Activated CD4-positive, alpha-beta T cell treated with anti-CD3 and anti-CD28 coated beads, Interleukin-2, amount 10 ng/mL, durations not matched to agents 7 days and 5 days (primary cell): ENCODE data around the gene SERF1A. TPM values are rescaled to one million over a fixed set of nuclear protein-coding genes. Genes with fewer than 3 reads are reported as not detected.
"Not testable (repeated sequence)": the region's sequence is repeated elsewhere in the genome, so short reads cannot be mapped to it uniquely, and the experiment has no call there.

Source experiments
- CTCF ChIA-PET: fragments of 350-600 bp; sonication (Branson Sonifier 250); formaldehyde crosslinking; loops from one replicate; lab custom pipeline; 2021; ENCODE audit warnings: antibody characterized with exemption; lab: Charles Lee
- POLR2A ChIA-PET: fragments of 350-600 bp; sonication (Branson Sonifier 250); formaldehyde crosslinking; loops from one replicate; lab custom pipeline; 2021; ENCODE audit warnings: antibody characterized with exemption; lab: Charles Lee
- DNase-seq: peaks from one replicate; pipeline ENCODE4 v3.0.0-alpha.2; 2020
- H3K27ac Mint-ChIP-seq: one replicate; pipeline ENCODE4 v1.8.0; 2021; ENCODE audit warnings: mild to moderate bottlenecking, moderate library complexity, mixed read lengths
- H3K27me3 Mint-ChIP-seq: one replicate; pipeline ENCODE4 v1.8.0; 2021; ENCODE audit warnings: mixed read lengths
- H3K36me3 Mint-ChIP-seq: one replicate; pipeline ENCODE4 v1.8.0; 2021; ENCODE audit warnings: low read depth, mixed read lengths
- H3K4me1 Mint-ChIP-seq: one replicate; pipeline ENCODE4 v1.8.0; 2021; ENCODE audit warnings: mixed read lengths
- H3K4me3 Mint-ChIP-seq: one replicate; pipeline ENCODE4 v1.8.0; 2021; ENCODE audit warnings: mild to moderate bottlenecking, moderate library complexity, mixed read lengths
- H3K9me3 Mint-ChIP-seq: one replicate; pipeline ENCODE4 v1.8.0; 2021; ENCODE audit warnings: mixed read lengths
- total RNA-seq, 2 experiments: library from RNA; stranded (reverse); gene quantifications; one replicate each; pipeline ENCODE4 v1.2.3, GENCODE V29; 2021

Gene SERF1A
- total RNA-seq: 1 to 10 TPM in 1 of 2 experiments, under 1 TPM in 1; 0.50 to 2.8 TPM

- H3K36me3 Mint-ChIP-seq, H3K4me3 Mint-ChIP-seq, DNase-seq, H3K4me1 Mint-ChIP-seq, H3K27me3 Mint-ChIP-seq, H3K9me3 Mint-ChIP-seq, POLR2A ChIA-PET, H3K27ac Mint-ChIP-seq, CTCF ChIA-PET: not testable (repeated sequence)
These were observed at the start of gene SERF1A for GRCh38 chr5:70900533-70901271. SERF1A (plus strand) TSS chr5:70900669; CDS start chr5:70900870, 201 bp downstream.

- DNase-seq, H3K36me3 Mint-ChIP-seq, CTCF ChIA-PET, H3K4me1 Mint-ChIP-seq, POLR2A ChIA-PET, H3K27me3 Mint-ChIP-seq, H3K27ac Mint-ChIP-seq, H3K4me3 Mint-ChIP-seq, H3K9me3 Mint-ChIP-seq: not testable (repeated sequence)
These were observed 33.7 kb upstream of the SERF1A start for GRCh38 chr5:70866778-70867177.

- CTCF ChIA-PET, H3K27me3 Mint-ChIP-seq, H3K36me3 Mint-ChIP-seq, H3K4me3 Mint-ChIP-seq, H3K4me1 Mint-ChIP-seq, DNase-seq, POLR2A ChIA-PET, H3K27ac Mint-ChIP-seq, H3K9me3 Mint-ChIP-seq: not testable (repeated sequence)
These were observed 29.8 kb upstream of the SERF1A start for GRCh38 chr5:70870626-70871025.

GRCh38 chr5:70896076-70896475, 4.4 kb upstream of the SERF1A start:
- H3K36me3 Mint-ChIP-seq, H3K27me3 Mint-ChIP-seq, H3K4me3 Mint-ChIP-seq, DNase-seq, H3K4me1 Mint-ChIP-seq, H3K9me3 Mint-ChIP-seq, H3K27ac Mint-ChIP-seq, POLR2A ChIA-PET, CTCF ChIA-PET: not testable (repeated sequence)

GRCh38 chr5:70901272-70901571, 753 bp downstream of the SERF1A start:
- H3K4me3 Mint-ChIP-seq, DNase-seq, POLR2A ChIA-PET, CTCF ChIA-PET, H3K27ac Mint-ChIP-seq, H3K36me3 Mint-ChIP-seq, H3K27me3 Mint-ChIP-seq, H3K9me3 Mint-ChIP-seq, H3K4me1 Mint-ChIP-seq: not testable (repeated sequence)

GRCh38 chr5:70906624-70907023, 6.2 kb downstream of the SERF1A start:
- H3K9me3 Mint-ChIP-seq, H3K36me3 Mint-ChIP-seq, POLR2A ChIA-PET, H3K4me1 Mint-ChIP-seq, H3K27ac Mint-ChIP-seq, CTCF ChIA-PET, H3K4me3 Mint-ChIP-seq, DNase-seq, H3K27me3 Mint-ChIP-seq: not testable (repeated sequence)

GRCh38 chr5:70916829-70917228, 16.4 kb downstream of the SERF1A start:
- CTCF ChIA-PET, POLR2A ChIA-PET, H3K36me3 Mint-ChIP-seq, H3K27me3 Mint-ChIP-seq, DNase-seq, H3K9me3 Mint-ChIP-seq, H3K4me1 Mint-ChIP-seq, H3K27ac Mint-ChIP-seq, H3K4me3 Mint-ChIP-seq: not testable (repeated sequence)

GRCh38 chr5:70925211-70925562, 24.7 kb downstream of the SERF1A start:
- H3K36me3 Mint-ChIP-seq, H3K4me3 Mint-ChIP-seq, POLR2A ChIA-PET, DNase-seq, CTCF ChIA-PET, H3K4me1 Mint-ChIP-seq, H3K27me3 Mint-ChIP-seq, H3K9me3 Mint-ChIP-seq, H3K27ac Mint-ChIP-seq: not testable (repeated sequence)

- POLR2A ChIA-PET, H3K9me3 Mint-ChIP-seq, DNase-seq, H3K4me1 Mint-ChIP-seq, H3K36me3 Mint-ChIP-seq, H3K4me3 Mint-ChIP-seq, CTCF ChIA-PET, H3K27ac Mint-ChIP-seq, H3K27me3 Mint-ChIP-seq: not testable (repeated sequence)
These were observed 31.4 kb downstream of the SERF1A start for GRCh38 chr5:70931709-70932368.

- not testable (repeated sequence) for H3K4me3 Mint-ChIP-seq, H3K27ac Mint-ChIP-seq
These were observed 32.1 kb downstream of the SERF1A start for GRCh38 chr5:70932560-70932959.

GRCh38 chr5:70953068-70953467, 52.6 kb downstream of the SERF1A start:
- CTCF ChIA-PET, H3K36me3 Mint-ChIP-seq, H3K27me3 Mint-ChIP-seq, DNase-seq, POLR2A ChIA-PET, H3K27ac Mint-ChIP-seq, H3K9me3 Mint-ChIP-seq, H3K4me1 Mint-ChIP-seq, H3K4me3 Mint-ChIP-seq: not testable (repeated sequence)

More at GRCh38 chr5:70932560-70932959, 32.1 kb downstream of the SERF1A start:
- H3K9me3 Mint-ChIP-seq, DNase-seq, POLR2A ChIA-PET, H3K27me3 Mint-ChIP-seq, H3K36me3 Mint-ChIP-seq, H3K4me1 Mint-ChIP-seq, CTCF ChIA-PET: not testable (repeated sequence)
